ENCODE results near the gene LEUTX. TPM values are rescaled to one million over a fixed set of nuclear protein-coding genes. Genes with fewer than 3 reads are reported as not detected.

Gene LEUTX
- total RNA-seq, 8 experiments from 2014 or later = 34.9 TPM; not detected in 7

Other genes with a start within 250 kb of the LEUTX start
- 10 to 100 TPM in 4 of 8 experiments, 1 to 10 TPM in 4; 6.2 to 14.2 (median 10.4) TPM for gene EID2B, start 246.0 kb upstream of the LEUTX start, total RNA-seq
- 10 to 100 TPM; 15.3 to 27.0 (median 18.6) TPM for gene EID2, start 238.7 kb upstream of the LEUTX start, total RNA-seq
- not detected for gene LGALS13, start 176.3 kb upstream of the LEUTX start, total RNA-seq
- gene LGALS16, start 122.9 kb upstream of the LEUTX start, total RNA-seq = not detected
- gene LGALS14, start 74.4 kb upstream of the LEUTX start, total RNA-seq = not detected
- gene CLC, start 40.8 kb upstream of the LEUTX start, total RNA-seq = not detected
- 10 to 100 TPM in 7 of 8 experiments, 1 to 10 TPM in 1; 8.9 to 27.3 (median 13.6) TPM for gene DYRK1B, start 55.3 kb downstream of the LEUTX start, total RNA-seq
- gene FBL, start 67.5 kb downstream of the LEUTX start, total RNA-seq = 100 to 1,000 TPM in 4 of 8 experiments, 10 to 100 TPM in 4; 67.4 to 311 (median 110) TPM
- 1 to 10 TPM in 3 of 8 experiments, under 1 TPM in 5; 0.22 to 1.4 (median 0.56) TPM for gene FCGBP, start 155.8 kb downstream of the LEUTX start, total RNA-seq
- gene PSMC4, start 192.3 kb downstream of the LEUTX start, total RNA-seq = 100 to 1,000 TPM in 6 of 8 experiments, 10 to 100 TPM in 2; 86.5 to 155 (median 127) TPM
- 1 to 10 TPM; 3.7 to 7.9 (median 5.5) TPM for gene ZNF546, start 218.2 kb downstream of the LEUTX start, total RNA-seq